Activated CD8-positive, alpha-beta T cell treated with anti-CD3 and anti-CD28 coated beads for 36 hours (primary cell): ENCODE results near the gene LIX1. TPM values are rescaled to one million over a fixed set of nuclear protein-coding genes. Genes with fewer than 3 reads are reported as not detected.

Source experiments
- ATAC-seq: fragments of 200-7000 bp; cut with Tn5 transposase; one replicate; pipeline ENCODE4 v1.10.0; 2021; ENCODE audit warnings: mild to moderate bottlenecking, moderate library complexity
- CTCF ChIA-PET: fragments of 350-600 bp; sonication (Branson Sonifier 250); formaldehyde crosslinking; loops from one replicate; lab custom pipeline; 2021; ENCODE audit warnings: antibody characterized with exemption; lab: Charles Lee
- POLR2A ChIA-PET: fragments of 350-600 bp; sonication (Branson Sonifier 250); formaldehyde crosslinking; loops from one replicate; lab custom pipeline; 2021; ENCODE audit warnings: antibody characterized with exemption; lab: Charles Lee
- DNase-seq: peaks from one replicate; pipeline ENCODE4 v3.0.0-alpha.2; 2020
- H3K27ac Mint-ChIP-seq: one replicate; pipeline ENCODE4 v1.8.0; 2021; ENCODE audit warnings: mild to moderate bottlenecking, mixed read lengths
- H3K27me3 Mint-ChIP-seq: one replicate; pipeline ENCODE4 v1.8.0; 2021; ENCODE audit warnings: mixed read lengths
- H3K36me3 Mint-ChIP-seq: one replicate; pipeline ENCODE4 v1.8.0; 2021; ENCODE audit warnings: low read depth, mixed read lengths
- H3K4me1 Mint-ChIP-seq: one replicate; pipeline ENCODE4 v1.8.0; 2021; ENCODE audit warnings: low read depth, mixed read lengths
- H3K4me3 Mint-ChIP-seq: one replicate; pipeline ENCODE4 v1.8.0; 2021; ENCODE audit warnings: mild to moderate bottlenecking, moderate library complexity, mixed read lengths
- H3K9me3 Mint-ChIP-seq: one replicate; pipeline ENCODE4 v1.8.0; 2021; ENCODE audit warnings: mixed read lengths
- CTCF ChIP-seq: fragments of 200-600 bp; IDR thresholded peaks from one replicate; pipeline ENCODE4 v1.8.0; 2022; ENCODE audit warnings: antibody characterized with exemption, mild to moderate bottlenecking
- intact Hi-C: fragments of 100-400 bp; cut with micrococcal nuclease; formaldehyde crosslinking; loops from one replicate; pipeline ENCODE4 v1.10.0; 2022
- total RNA-seq, 2 experiments: library from RNA; stranded (reverse); gene quantifications; one replicate each; pipeline ENCODE4 v1.2.3, GENCODE V29; 2021

The LIX1 gene
- total RNA-seq, 2 experiments from 2014 or later, result not detected

- no peak overlapping the region for H3K27ac Mint-ChIP-seq
- H3K9me3 Mint-ChIP-seq, result no peaks in the 10 kb centered on the region
- POLR2A ChIA-PET, result interaction anchor here (0.9 to 1.1 kb wide), 2 partner anchors 23 to 107 kb away, joined by 3 read pairs; no protein-coding TSS in a partner anchor
- H3K4me1 Mint-ChIP-seq, result no peaks in the 10 kb centered on the region
- DNase-seq (no peak), ATAC-seq (no peak)
- no peak for TF ChIP-seq CTCF
- CTCF ChIA-PET, result interaction anchor here (1.2 to 3.1 kb wide), 3 partner anchors 95 to 178 kb away, joined by 5 to 20 read pairs (median 5); partner anchors contain the start of gene LIX1
- H3K27me3 Mint-ChIP-seq, result no peaks in the 10 kb centered on the region
- intact Hi-C loops, result no loop called here
- no peak overlapping the region for H3K4me3 Mint-ChIP-seq
- H3K36me3 Mint-ChIP-seq, result no peaks in the 10 kb centered on the region
Measured at GRCh38 chr5:97047076-97047475, 95.3 kb downstream of the LIX1 start.

GRCh38 chr5:97046270-97046982 lies 96.0 kb downstream of the LIX1 start:
- intact Hi-C loops, result no loop called here
- Mint-ChIP-seq H3K36me3 (no peaks in the 10 kb centered on the region), H3K9me3 (no peaks in the 10 kb centered on the region), H3K4me1 (no peaks in the 10 kb centered on the region), H3K27ac (no peak overlapping the region), H3K27me3 (no peaks in the 10 kb centered on the region), H3K4me3 (no peak overlapping the region)
- peak; percentile 49 for ATAC-seq
- ChIA-PET CTCF (interaction anchor here (0.6 to 3.7 kb wide), 6 partner anchors 49 to 177 kb away, joined by 3 to 20 read pairs (median 4); partner anchors contain the start of gene LIX1), POLR2A (interaction anchor here (0.5 kb wide), 1 partner anchor 96 kb away, joined by 3 read pairs; no protein-coding TSS in a partner anchor)
- no peak for TF ChIP-seq CTCF
- no peak for DNase-seq

- TF ChIP-seq CTCF, result no peak
- Mint-ChIP-seq H3K9me3 (no peaks in the 10 kb centered on the region), H3K4me3 (no peak overlapping the region), H3K4me1 (no peaks in the 10 kb centered on the region), H3K27me3 (no peaks in the 10 kb centered on the region), H3K27ac (no peak overlapping the region), H3K36me3 (no peaks in the 10 kb centered on the region)
- ATAC-seq (no peak), DNase-seq (no peak)
- intact Hi-C loops, result no loop called here
- POLR2A ChIA-PET, result no interaction called here
- CTCF ChIA-PET, result interaction anchor here (1.0 to 3.7 kb wide), 2 partner anchors 98 to 175 kb away, joined by 4 to 16 read pairs; partner anchors contain the start of gene LIX1
Measured at GRCh38 chr5:97044052-97044451, 98.4 kb downstream of the LIX1 start.

- Mint-ChIP-seq H3K4me3 (no peak overlapping the region), H3K36me3 (no peaks in the 10 kb centered on the region), H3K27me3 (no peaks in the 10 kb centered on the region), H3K9me3 (no peaks in the 10 kb centered on the region), H3K4me1 (no peaks in the 10 kb centered on the region), H3K27ac (no peak overlapping the region)
- DNase-seq (no peak), ATAC-seq (no peak)
- POLR2A ChIA-PET, result no interaction called here
- intact Hi-C loops, result no loop called here
- TF ChIP-seq CTCF, result no peak
- CTCF ChIA-PET, result interaction anchor here (3.7 kb wide), 1 partner anchor 175 kb away, joined by 16 read pairs; no protein-coding TSS in a partner anchor
Measured at GRCh38 chr5:97043511-97043910, 98.9 kb downstream of the LIX1 start.

GRCh38 chr5:97042996-97043395 lies 99.4 kb downstream of the LIX1 start:
- H3K4me1 Mint-ChIP-seq, result no peaks in the 10 kb centered on the region
- CTCF ChIA-PET, result interaction anchor here (1.0 to 3.7 kb wide), 2 partner anchors 78 to 174 kb away, joined by 4 to 16 read pairs; no protein-coding TSS in a partner anchor
- no peak for ATAC-seq

More at GRCh38 chr5:97042996-97043395, 99.4 kb downstream of the LIX1 start:
- H3K27me3 Mint-ChIP-seq, result no peaks in the 10 kb centered on the region
- H3K9me3 Mint-ChIP-seq, result no peaks in the 10 kb centered on the region
- intact Hi-C loops, result no loop called here
- H3K27ac Mint-ChIP-seq, result no peak overlapping the region
- no peak for DNase-seq
- POLR2A ChIA-PET, result no interaction called here
- TF ChIP-seq CTCF, result no peak
- H3K36me3 Mint-ChIP-seq, result no peaks in the 10 kb centered on the region
- no peak overlapping the region for H3K4me3 Mint-ChIP-seq
